Stimulated activated CD8-positive, alpha-beta memory T cell treated with anti-CD3 and anti-CD28 coated beads, Interleukin-15, amount 100 ng/mL, for 48 hours (primary cell): ENCODE data around the gene KCTD19.
A peak's percentile ranks its signal among the peaks of the same experiment; 100 is the strongest.

Source experiments
- DNase-seq, 2 donors: peaks; one replicate each; pipeline ENCODE4 v3.0.0-alpha.2; 2020; ENCODE audit warnings: low read depth in 2 of 2

KCTD19 gene

DNA sequence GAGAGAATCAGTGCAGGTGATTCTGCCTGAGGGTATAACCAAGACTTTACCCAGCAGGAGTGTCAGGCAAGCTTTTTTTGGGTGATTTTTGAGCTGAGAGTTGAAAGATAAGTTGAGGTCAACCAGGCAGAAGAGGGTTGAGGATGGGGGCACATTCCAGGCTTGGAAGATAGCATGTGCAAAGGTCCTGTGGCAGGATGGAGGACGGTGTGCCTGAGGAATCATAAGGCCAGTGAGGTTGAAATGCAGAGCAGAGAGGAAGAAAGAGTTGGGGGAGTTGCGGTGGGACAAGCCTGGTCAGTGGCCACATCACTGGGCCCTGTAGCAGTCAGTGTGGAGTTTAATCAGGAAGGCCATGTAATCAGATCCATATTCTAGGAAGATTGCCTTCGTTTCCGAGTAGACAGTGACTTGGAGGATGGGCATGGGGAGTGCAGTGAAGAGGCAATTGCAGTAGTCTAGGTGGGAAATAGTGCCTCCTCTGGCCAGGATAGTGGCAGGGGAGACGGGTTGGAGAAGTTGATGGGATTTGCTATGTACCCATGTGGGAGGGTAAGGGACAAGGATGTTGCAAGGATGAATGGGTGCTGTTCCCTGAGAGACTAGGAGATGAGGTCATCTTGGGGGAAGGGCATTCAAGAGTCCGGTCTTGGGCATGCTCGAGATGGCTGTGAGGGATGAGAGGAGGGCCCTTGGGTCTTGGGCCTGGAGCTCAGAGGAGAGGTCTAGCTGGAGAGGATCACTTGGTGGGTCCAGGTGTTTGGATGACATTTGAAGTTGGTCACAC, 43.3 kb downstream of the KCTD19 start:
- DNase-seq, result no peak

DNA sequence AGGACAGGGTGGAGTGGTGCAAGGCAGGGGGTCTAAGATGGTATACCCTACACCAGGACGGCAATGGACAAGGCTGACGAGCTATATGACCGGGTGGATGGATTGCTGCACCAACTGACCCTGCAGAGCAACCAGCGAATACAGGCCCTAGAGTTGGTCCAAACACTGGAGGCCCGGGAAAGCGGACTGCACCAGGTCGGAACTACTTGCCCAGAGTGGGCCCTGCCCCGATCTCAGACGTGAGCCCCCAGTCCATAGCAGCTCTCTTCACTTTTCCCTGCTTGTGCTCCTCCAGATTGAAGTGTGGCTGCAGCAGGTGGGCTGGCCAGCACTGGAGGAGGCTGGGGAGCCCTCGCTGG, 44.1 kb downstream of the KCTD19 start:
- no peak for DNase-seq

DNA sequence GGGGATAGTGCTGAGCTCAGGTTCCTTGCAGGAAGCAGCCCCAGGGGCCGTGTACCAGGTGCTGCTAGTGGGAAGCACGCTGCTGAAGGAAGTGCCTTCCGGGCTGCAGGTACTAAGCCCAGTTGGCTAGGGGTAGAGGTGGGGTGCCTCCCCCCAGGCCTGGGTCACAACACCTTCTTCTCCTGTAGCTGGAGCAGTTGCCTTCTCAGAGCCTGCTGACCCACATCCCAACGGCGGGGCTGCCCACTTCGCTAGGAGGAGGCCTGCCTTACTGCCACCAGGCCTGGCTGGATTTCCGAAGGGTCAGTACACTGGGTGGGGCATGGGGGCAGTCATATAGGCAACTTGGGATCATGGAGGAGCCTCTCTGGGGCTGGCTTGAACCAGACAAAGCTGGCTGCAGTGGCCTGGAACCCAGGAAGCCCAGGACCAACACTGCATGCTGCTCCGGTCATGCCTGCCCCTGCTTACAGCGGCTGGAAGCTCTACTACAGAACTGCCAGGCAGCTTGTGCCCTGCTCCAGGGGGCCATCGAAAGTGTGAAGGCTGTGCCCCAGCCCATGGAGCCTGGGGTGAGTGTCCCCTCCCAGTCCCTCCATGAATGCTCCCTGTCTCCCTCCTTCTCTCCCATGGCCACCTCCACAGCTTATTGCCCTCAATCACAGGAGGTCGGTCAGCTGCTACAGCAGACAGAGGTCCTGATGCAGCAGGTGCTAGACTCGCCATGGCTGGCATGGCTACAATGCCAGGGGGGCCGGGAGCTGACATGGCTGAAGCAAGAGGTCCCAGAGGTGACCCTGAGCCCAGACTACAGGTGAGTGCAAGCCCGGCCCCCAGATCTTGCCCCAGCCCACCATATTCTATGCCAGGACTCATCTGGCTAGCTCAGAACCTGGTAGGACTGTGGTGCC, 44.8 kb downstream of the KCTD19 start:
- DNase-seq, result no peak

DNA sequence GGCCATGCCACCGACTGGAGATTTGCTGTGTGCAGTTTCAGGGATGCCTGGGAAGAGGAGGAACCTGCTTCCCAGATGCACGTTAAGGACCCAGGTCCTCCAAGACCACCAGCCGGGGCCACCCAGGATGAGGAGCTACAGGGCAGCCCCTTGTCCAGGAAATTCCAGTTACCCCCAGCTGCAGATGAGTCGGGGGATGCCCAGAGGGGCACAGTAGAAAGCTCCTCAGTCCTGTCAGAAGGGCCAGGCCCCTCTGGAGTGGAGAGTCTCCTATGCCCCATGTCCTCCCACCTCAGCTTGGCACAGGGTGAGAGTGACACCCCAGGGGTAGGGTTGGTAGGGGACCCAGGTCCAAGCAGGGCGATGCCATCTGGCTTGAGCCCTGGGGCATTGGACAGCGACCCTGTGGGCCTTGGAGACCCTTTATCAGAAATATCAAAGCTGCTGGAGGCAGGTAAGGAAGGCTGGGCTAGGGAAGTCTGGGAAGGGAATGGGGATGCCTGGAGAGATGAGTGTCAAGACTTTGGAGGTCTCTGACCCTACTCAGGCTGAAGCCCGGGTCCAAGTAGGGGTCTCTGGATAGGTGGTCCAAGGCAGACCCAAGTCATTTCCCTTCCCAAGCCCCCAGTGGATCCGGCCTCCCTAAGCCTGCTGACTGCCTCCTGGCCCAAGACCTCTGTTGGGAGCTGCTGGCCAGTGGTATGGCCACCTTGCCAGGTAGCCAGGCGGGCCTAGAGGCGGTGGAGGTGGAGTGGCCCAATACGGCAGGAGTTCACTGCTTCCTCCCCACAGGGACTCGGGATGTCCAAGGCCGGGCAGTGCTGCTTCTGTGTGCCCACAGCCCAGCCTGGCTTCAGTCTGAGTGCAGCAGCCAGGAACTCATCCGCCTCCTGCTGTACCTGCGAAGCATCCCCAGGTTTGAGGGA, 46.2 kb downstream of the KCTD19 start:
- DNase-seq, result no peak

DNA sequence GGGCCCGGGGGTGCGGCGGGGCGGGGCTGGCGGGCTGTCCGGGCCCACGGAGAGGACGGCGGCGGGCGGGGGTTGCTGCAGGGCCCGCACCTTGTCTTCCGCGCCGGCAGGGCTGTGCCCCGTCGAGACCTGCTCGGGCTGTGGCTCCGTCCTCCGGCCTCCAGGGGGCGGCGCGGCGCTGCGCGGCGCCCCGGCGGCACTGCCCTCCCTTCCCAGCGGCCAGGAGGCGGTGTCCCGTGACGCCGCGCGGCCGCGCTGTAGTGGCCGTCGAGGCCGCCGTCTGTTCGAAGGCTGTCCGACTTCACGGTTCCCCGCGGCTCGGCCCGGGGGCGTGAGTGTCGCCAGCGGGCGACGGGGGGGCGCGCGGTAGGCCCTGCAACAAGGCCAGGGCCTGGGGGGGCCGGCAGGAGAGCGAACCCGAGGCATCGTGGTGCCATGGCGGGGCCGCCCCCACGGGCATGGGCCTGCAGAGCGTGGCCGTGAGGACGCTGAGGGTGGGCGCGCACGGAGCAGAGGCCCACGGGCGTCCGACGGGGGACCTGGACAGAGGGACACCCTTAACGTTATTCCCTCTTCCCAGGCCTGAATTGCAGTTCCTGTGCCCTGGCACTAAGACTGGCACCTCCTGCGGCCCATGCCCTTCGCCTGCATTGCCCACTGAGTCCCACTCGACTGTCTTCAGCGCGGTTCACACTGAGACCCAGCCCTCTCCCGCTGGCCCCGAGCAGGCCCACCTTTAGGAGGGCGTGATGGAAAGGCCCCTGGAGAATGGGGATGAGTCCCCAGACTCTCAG, 47.0 kb downstream of the KCTD19 start, which contains the start of gene PLEKHG4:
TSS of gene PLEKHG4 (plus strand) at position 237 of the 794 bp plus-strand sequence. CDS start at position 750, 513 bp downstream.
- peak; percentile 77 to 80 for DNase-seq

DNA sequence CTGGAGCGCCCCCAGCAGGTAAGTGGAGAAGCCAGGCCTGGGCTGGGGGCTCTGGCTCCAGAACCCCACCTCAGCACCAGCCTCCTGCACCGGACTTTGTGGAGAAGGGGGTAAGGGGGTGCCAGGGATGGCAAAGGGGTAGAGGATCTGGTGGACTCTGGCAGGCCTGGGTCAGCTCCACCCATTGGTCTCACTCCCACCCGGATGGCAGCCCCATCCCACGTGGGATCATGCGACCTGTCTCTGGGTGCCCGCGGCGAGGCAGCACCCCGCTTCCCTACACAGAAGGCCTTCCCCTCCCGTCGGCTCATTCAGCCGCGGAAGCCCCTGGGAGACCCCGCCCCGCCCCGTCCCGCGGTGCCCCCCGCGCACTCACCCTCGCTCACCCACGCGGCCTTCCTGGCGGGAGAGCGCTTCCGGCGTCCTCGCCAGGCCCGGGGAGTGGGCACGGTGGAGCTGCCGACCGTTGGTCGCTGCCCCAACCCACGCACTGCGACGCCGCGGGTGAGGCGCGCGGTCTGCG, 47.7 kb downstream of the KCTD19 start:
- peak in 1 of 2 donors; percentile 50 for DNase-seq

DNA sequence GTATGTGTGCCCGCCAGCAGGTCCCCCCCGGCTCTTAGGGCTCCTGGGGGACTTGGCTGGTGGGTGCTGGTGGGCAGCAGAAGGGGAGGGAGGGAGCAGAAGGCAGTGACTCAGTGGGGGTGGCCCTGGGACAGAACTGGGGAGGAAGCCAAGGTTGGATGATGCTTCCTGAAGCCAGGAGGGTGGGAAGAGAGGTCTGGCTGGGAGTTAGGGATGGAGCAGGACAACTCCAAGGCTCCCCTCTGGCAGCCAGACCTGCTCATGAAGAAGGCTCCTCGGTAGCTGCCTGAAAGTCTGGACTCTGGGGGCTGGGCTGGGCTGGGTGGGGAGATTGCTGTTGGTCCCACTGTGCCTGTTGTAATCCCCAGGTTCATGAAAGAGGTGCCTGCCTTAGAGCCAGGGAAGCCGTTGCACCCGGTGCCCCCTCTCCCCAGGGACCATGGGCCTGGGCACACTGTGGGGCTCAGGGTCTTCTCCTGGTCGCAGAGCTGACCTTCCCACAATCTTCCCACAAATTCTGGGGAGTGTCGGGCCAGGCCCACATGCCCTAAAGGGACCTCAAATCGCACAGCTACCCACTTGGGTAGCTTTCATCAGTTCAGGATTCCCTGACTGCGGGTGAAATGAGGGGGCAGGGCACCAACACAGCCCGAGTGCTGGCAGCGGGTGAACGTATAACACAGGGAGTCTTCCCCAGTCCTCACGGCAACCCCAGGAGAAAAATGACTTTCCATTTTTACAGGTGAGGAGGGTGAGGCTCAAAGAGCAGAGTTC, 48.4 kb downstream of the KCTD19 start:
- no peak for DNase-seq

DNA sequence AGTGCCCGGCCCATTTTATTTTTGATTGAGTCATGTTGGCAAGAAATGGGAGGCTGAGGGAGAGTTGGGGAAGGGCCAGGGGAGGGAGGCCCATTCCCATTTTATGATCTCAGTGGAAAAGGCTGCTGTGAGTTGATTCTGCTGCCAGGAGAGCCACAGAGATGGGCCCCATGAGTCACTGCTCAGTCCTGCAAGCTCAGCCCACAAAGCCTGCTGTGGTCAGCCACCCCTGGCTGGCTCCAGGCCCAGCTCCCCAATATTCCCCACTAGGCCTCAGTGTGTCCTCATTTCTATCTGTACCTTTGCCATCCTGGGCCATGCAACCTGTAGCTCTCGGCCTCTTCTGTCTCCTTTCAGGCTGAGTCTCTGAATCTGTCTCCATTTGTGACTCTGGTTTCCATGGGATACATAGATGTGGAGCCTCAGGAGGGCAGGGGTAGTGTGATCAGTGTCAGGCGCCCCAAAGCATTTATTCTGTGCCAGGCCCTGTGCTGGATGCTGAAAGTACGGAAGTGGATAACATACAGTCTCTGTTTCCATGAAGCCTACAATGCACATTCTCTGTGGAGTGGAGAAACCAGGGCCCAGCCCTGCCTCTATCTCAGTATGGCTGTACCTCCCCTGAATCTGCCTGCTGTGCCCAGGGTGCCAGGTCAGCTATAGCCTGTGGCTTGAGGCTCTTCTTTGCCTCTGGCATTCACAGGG, 49.1 kb downstream of the KCTD19 start:
- DNase-seq, result peak; percentile 24 to 31

DNA sequence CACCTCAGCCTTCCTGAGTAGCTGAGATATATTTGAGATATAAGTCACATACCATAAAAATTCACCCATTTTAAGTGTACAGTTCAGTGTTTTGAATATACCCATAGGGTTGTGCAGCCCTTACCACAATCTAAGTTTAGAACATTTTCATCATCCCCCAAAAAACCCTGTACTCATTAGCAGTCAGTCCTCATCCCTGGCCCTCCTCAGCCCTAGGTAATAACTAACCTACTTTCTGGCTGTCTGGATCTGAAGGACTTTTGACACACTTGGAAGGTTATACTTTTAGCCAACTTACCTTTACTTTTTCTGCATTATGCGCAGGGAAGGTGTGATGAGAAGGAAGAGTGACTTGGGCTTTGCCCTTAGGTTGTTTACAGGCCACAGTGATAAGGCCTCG, 51.2 kb downstream of the KCTD19 start:
- no peak for DNase-seq

DNA sequence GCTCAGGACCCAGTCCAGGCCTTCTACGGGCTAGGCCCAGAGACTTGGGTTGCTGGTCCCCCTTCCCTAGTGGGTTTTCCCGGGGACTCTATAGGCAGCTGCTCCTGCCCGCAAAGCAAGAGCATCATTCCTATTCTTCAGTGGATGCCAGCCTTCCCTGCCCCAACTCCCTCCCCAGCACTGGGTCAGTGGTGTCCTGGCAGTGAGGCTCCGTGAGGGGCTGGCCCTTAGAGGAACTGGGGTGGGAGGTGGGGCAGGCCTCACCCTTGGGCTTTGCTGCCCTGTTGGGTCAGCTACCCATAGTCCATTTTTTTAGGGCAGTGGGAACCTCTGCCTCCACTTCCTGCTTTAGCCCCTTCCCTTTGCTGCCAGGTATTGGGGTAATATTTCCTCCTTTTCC, 55.1 kb downstream of the KCTD19 start:
- DNase-seq, result no peak

DNA sequence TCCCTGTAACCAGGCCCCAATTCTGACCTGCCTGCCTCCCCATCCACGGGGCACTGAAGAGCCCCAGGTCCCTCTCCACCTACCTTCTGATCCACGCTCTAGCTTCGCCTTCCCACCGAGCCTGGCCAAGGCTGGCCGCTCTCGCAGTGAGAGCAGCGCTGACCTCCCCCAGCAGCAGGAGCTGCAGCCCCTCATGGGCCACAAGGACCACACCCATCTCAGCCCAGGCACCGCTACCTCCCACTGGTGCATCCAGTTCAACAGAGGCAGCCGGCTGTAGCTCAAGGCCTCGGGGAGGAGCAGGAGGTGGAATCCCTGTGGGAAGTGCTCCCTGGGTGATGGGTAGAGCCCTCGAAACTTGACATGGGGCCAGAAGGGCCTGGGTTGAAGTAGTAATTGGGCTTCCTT, 55.6 kb downstream of the KCTD19 start:
- DNase-seq, result no peak

DNA sequence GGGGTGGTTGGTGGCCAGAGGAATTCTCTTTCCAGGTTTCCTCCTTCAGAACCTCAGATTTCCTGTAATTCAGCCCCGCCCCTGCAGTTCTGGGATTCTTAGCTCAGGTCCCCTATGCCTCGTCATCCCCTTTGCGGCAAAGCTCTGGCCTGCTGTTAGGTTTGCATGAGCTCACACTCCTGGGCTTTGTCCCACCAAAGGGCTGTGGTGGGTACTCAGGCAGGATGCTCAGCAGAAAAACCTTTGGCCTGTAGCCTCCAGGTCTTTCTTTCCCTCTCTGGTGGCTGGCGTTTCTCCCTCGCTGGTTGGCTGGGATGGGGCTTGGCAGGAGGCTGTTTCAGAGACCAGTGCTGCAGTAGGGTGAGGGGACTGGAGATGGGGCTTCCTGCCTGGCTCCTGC, 56.8 kb downstream of the KCTD19 start:
- no peak for DNase-seq

DNA sequence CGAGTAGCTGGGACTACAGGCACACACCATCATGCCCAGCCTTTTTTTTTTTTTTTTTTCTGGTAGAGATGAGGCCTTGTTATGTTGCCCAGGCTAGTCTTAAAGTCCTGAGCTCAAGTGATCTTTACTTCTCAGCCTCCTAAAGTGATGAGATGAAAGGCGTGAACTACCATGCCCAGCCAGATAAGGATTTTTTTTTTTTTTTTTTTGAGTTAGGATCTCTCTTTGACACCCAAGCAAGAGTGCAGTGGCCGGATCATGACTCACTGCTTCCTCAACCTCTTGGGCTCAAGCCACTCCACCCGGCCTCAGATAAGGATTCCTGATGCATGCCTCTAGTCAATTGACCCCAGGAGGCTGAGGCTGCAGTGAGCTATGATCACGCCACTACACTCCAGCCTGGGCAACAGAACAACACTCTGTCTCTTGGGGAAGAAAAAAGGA, 58.4 kb downstream of the KCTD19 start:
- no peak for DNase-seq

DNA sequence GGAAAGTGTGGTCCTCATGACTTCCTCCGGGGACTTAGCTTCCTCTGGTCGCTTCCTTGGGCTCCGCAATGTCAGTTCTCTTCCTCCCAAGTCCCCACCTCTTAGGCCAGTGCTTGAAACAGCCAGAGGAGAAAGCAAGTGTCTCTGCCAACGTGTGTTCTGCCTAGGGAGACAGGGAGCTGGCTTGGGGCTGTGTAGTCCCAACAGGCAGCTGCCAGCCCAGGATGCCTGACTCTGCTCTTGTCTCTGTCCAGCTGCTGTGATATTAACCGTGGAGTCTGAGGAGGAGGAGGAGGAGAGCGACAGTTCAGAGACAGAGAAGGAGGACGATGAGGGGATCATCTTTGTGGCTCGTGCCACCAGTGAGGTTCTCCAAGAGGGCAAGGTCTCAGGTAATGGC, 60.7 kb downstream of the KCTD19 start:
- DNase-seq, result no peak

DNA sequence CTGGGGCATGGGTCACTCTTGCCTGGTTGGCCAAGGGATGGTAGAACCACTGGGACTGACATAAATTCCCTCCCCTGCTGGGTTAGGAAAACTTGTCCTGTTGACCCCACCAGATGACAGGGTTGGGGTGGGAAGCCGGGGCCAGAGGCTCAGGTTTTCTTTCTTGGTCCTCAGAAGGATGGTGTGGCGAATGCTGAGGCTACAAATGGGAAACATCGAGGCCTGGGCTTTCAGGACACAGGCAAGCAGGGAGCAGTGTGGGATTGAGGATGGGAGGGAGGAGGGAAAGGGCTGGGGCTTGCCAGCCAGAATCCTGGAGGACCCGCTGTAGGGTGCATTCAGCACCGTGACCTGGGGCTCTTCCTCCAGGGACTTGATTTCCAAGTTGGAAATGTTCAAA, 61.7 kb downstream of the KCTD19 start:
- no peak for DNase-seq

DNA sequence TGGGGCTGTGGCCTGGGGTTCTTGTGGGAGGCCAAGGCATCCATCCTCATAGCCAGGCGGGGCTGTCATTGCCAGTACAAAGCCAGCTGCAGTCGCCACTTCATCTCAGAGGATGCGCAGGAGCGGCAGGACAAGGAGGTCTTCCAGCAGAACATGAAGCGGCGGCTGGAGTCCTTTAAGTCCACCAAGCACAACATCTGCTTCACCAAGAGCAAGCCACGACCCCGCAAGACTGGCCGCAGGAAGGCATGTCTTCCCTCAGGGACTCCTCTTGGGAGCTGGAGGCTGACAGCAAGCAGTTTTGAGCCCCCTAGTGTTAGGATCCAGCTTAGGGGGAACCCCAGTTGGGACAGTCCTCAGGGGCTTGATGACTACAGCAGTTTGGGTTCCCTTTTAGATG, 62.3 kb downstream of the KCTD19 start:
- no peak for DNase-seq

DNA sequence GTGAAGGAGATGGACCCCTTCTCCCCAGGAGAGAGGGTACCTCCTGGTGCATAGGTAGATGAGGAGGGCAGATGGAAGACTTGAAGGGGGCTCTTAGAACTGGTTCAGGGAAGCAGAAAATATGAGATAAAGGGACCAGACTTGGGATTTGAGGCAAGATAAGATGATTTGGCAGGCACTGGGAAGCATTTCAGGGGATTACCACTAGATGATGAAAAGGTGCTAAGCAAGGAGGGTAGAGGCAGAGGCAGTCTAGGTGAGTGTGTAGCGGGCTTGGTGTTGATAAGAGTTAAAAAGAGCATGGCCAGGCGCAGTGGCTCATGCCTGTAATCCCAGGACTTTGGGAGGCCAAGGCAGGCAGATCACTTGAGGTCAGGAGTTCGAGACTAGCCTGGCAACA, 63.3 kb downstream of the KCTD19 start:
- DNase-seq, result no peak

DNA sequence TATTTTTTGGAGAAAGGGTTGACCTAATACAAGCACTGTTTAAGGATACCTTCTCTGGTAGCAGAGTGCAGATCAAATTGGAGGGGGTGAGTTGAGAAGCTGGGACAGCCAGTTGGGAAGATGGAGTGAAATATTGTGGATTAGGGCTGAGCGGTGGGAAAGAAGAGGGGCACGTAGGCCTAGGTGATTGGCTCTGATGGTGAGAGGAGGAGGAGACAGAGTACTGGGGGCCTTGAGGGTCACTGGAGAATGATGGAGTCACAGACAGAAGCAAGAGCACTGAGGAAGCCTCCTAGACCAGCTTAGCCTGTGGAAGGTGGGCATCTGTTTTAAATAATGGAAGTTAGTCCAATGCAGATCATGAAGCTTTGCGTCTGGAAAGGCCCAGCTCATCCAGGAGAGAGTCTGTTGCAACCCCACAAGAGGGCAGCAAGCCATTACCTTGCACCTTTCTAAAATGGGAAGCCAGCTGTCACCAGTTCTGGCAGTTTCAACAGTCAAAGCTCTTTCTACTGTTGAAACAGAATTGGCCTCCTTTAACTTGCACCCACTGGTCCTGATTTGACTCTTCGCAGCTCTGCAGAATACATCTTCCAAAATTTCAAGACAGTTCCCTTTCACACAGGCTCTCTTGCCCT, 66.0 kb downstream of the KCTD19 start:
- no peak for DNase-seq

DNA sequence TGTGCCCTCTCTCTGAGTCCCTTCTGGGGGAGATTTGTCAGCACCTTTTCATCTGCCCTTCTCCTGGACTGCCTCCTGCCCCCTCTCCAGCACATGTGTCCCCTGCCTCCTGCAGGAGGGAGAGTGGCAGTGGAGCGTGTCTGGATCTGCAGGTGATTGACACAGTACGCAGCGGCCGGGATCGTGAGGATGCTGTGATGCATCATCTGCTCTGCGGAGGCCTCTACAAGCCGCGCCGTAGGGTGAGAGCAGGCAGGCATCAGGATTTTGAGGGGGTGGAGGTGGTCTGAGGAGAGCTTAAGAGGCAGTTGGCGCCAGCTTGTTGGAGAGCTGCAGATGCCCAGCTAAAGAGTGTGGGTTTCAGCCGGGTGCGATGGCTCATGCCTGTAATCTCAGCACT, 66.8 kb downstream of the KCTD19 start:
- DNase-seq, result no peak
